Stimulated activated CD8-positive, alpha-beta memory T cell treated with anti-CD3 and anti-CD28 coated beads, Interleukin-15, amount 100 ng/mL, for 4 hours (primary cell): ENCODE data around the gene TMEM128.
"Not testable (repeated sequence)": the region's sequence is repeated elsewhere in the genome, so short reads cannot be mapped to it uniquely, and the experiment has no call there.

Source experiments
- DNase-seq, 2 donors: peaks; one replicate each; pipeline ENCODE4 v3.0.0-alpha.2; 2020; ENCODE audit warnings: low read depth in 2 of 2

The TMEM128 gene

GRCh38 chr4:4256799-4257198 lies 8.8 kb upstream of the TMEM128 start:
- no peak for DNase-seq

DNA sequence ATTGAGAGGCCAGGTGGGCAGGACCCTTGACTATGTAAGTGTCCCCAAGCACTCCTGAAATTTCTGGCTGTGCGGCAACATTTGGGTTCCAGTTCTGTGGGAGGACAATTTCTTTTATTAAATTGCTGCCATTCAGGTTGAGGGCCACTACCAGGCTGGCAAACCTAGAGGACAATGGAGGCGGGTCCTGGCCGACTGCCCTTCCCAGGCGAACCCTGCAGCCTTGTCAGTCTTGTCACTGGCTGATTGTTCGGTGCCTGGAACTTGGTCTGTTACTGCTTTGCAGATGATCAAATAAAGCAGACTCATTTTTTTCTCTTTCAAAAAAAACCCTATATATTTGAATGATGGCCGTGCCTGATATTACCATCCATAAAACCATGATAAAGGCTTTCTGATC lies 6.6 kb upstream of the TMEM128 start:
- no peak for DNase-seq

- no peak for DNase-seq
Observed at GRCh38 chr4:4254199-4254598, 6.2 kb upstream of the TMEM128 start.

GRCh38 chr4:4249866-4250265 lies 1.8 kb upstream of the TMEM128 start:
- no peak for DNase-seq

DNA sequence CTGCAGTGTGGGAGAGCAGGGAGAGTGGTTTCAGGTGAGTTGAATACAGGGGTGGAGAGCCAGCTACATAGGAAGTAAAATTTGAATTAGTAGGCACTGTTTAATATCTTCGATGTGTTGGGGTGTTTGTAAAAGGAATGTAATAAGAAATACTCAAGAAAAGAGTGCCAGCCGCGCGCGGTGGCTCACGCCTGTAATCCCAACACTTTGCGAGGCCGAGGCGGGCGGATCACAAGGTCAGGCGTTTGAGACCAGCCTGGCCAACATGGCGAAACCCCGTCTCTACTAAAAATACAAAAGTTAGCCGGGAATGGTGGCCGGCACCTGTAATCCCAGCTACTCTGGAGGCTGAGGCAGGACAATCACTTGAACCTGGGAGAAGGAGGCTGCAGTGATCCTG lies 1.3 kb upstream of the TMEM128 start:
- DNase-seq = not testable (repeated sequence)

DNA sequence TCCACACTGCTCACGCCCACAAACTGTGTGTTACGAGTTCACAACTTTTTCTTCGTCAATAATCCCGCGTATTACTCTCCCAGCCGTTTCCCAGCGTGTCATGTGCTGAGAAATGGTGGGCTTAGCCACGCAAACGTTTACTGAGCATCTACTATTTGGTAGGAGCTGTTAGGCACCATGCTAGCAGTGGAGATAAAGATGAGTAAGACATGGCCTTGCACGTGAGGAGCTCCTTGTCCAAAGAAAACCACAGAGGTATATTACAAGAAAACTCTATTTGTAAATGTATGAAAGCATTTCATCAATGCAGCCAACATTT lies 821 bp upstream of the TMEM128 start:
- DNase-seq = no peak

- DNase-seq = no peak
Observed at GRCh38 chr4:4247696-4248028, 361 bp downstream of the TMEM128 start.

GRCh38 chr4:4245172-4245571 lies 2.9 kb downstream of the TMEM128 start:
- no peak for DNase-seq

GRCh38 chr4:4239551-4239950 lies 8.5 kb downstream of the TMEM128 start:
- not testable (repeated sequence) for DNase-seq

DNA sequence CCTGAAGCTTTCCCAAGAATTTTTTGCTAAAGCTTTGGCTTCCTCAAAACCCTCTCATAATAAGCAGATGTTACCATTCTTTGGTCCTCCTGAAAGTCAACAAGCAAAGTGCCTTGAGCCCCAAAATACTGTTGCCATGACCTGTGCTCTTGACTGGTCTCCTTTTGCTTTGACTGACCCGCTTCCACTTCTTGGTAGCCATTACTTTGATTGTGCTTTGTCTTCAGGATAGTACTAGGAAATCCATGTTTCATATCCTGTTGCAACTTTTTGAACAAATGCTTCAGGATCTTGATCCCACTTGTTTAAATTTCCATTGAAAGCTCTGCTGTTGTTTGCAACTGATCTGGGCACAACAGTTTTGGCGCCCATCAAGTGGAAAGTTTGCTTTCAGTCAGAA lies 14.4 kb downstream of the TMEM128 start:
- DNase-seq = no peak

- no peak for DNase-seq
Observed at GRCh38 chr4:4228356-4228668, 19.7 kb downstream of the TMEM128 start.

DNA sequence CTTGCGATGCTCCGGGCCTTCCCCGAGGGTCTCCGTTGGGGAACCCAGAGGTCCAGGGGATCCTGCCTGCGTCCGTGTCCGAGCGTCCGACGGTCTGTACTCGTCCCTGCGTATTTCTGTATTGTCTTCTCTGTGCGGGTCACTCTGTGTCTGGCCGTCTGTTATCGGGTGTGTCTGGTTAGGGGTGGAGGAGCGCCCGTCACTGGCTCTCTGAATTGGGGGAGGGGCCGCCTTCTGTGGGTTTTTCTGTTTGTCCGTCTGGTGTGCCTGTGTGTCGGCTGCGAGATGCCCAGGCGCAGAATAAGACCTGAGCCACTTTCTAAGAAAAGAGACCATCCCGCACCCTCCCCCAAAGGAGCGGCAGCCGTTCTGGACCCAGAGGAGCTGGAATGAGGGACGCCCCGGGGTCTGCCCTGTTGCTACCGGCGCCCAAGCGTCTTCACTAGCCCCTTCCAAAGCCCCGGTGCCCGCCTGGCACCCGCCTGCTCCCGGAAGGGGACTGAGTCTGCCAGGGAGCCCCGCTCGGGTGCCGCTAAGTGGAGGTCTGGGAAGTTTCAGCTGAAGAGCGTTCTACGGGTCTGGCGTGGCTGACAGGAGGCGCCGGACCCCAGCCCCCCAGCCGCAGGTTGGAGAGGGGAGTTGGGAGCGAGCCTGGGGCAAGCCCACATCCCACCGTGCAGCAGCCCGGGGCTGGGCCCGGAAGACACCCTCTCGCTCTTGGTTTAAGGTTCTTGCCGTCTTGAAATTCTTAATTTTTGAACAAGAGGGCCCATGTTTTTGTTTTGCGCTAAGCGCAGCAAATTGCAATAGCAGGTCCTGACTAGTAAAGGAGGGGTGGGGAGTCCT lies 20.3 kb downstream of the TMEM128 start:
- DNase-seq = no peak

GRCh38 chr4:4226606-4227438 lies 21.2 kb downstream of the TMEM128 start, which contains the start of gene OTOP1:
Gene OTOP1 (minus strand): TSS chr4:4226929. CDS start chr4:4226864, 65 bp downstream.
- DNase-seq = no peak

- DNase-seq = no peak
Observed at GRCh38 chr4:4225915-4226605, 22.0 kb downstream of the TMEM128 start.

DNA sequence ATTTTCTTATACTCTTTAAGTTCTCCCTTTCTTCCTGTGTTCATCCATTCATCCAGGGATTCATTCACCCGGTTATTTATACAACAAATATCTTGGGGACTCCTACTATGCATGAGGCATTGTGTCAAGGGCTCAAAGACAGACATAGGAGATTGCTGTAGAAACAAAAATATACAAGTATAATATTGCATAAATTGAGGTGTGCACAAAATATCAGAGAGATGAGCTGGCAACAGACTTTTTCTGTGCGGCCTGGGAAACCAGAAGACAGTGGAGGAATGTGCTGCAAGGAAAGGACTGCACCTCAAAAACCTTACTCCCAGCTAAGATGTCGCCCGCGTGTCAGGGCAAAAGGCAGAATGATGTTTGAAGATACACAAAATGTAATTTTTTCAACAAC lies 30.9 kb downstream of the TMEM128 start:
- DNase-seq = no peak

DNA sequence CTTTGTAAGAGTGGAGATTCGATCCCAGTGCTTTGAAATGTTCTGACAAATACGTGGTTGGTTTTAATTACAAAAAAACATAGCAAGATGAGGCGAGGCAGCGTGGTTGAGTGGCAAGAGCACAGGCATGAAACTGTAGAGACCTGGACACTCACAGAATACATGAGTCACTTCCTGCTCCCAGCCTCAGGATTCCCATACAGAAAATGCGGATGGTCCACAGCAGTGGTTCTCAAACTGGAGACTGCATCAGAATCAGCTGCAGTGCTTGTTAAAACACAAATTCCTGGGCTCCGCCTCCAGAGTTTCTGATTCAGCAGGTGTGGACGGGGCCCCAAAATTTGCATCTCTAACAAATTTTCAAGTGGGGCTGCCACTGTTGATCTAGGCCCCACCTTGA lies 31.4 kb downstream of the TMEM128 start:
- DNase-seq = no peak

DNA sequence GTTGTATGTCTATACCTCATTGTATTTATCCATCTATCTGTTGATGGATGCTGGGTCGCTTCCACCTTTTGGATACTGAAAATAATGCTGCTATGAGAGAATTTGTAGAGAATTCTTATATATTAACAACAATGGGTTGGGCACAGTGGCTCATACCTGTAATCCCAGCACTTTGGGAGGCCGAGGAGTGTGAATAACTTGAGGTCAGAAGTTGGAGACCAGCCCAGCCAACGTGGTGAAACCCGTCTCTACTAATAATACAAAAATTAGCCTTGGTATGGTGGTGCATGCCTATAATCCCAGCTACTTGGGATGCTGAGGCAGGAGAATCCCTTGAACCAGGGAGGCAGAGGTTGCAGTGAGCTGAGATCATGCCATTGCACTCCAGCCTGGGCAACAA lies 34.3 kb downstream of the TMEM128 start:
- not testable (repeated sequence) for DNase-seq

- no peak for DNase-seq
Observed at GRCh38 chr4:4206204-4206603, 41.8 kb downstream of the TMEM128 start.

GRCh38 chr4:4204401-4204745 lies 43.6 kb downstream of the TMEM128 start:
- no peak for DNase-seq

- no peak for DNase-seq
Observed at GRCh38 chr4:4203688-4204400, 44.2 kb downstream of the TMEM128 start.

DNA sequence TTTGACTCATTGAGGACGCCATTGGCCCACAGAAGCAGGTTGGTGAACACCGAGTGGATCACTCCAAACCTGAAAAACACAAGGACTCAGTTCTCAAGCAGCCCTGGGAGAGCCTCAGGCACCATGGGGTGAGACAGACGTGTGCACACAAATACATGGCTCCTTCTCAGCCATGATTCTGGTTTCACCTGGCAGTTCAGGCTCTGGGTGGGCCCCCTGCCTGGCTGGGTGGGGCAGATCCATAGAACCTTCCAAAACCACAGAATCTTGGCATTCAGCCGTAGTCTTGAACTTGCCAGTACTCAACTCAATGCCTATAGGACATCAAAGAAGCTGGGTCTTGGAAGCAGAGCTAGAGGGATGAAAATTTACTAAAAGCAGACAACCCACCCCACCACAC lies 45.5 kb downstream of the TMEM128 start:
- no peak for DNase-seq

DNA sequence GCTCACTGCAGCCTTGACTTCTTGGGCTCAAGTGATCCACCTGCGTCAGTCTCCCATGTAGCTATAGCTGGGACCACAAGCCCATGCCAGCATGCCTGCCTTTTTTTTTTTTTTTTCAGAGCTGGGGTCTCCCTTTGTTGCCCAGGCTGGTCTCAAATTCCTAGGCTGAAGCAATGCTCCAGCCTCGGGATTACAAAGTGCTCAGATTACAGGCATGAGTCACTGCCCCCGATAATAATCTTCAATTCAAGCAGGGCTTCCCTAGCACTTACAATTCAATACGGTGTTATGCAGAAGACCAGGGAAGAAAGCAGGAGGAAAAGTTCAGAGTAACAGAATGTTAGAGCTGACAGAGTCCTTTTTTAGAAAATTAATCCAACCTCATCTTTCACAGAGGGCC lies 47.4 kb downstream of the TMEM128 start:
- DNase-seq = no peak
